CD4-positive, alpha-beta T cell treated with Interleukin-10 for 1 hour (primary cell): ENCODE data around the gene TAF13.
A peak's percentile ranks its signal among the peaks of the same experiment; 100 is the strongest.
"Not testable (repeated sequence)": the region's sequence is repeated elsewhere in the genome, so short reads cannot be mapped to it uniquely, and the experiment has no call there.

Experiments used
- DNase-seq: peaks from one replicate; pipeline ENCODE4 v3.0.0-alpha.2; 2020

The TAF13 gene

DNA sequence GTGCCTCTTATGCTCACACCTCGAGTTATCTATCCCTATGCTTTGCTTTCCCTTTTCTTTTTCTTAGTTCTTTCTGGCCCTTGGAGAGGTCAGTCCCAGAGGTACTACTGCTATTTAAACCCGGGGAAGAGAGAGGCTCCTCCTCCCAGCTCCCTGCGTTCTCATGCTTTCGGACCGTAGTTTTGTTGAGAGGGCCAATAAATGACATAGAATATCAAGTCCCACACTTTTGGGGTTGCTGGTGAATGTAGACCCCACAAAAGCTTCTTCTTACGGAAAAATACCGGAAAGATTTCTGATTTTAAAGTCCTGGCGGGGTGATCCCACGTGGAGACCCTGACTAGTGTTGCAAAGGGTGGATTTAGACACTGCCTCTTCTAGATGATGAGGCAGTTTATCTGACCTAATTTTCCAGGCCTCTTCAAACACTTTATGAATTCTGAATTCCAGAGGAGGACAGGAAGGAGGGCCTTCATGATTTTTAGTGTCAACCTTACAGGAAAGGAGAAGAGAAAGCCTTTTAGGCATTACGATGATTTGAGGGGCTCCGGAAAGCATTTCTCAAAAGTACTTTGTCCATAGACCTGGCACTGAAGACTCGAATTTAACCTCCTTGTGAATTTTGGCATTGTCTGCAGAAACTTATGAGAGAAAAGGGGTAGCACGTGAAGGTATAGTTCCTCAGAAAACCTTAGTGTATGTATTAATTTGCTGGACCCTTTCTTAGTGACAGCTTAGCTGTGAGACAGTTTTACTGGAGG, 15.5 kb upstream of the TAF13 start:
- DNase-seq = no peak

DNA sequence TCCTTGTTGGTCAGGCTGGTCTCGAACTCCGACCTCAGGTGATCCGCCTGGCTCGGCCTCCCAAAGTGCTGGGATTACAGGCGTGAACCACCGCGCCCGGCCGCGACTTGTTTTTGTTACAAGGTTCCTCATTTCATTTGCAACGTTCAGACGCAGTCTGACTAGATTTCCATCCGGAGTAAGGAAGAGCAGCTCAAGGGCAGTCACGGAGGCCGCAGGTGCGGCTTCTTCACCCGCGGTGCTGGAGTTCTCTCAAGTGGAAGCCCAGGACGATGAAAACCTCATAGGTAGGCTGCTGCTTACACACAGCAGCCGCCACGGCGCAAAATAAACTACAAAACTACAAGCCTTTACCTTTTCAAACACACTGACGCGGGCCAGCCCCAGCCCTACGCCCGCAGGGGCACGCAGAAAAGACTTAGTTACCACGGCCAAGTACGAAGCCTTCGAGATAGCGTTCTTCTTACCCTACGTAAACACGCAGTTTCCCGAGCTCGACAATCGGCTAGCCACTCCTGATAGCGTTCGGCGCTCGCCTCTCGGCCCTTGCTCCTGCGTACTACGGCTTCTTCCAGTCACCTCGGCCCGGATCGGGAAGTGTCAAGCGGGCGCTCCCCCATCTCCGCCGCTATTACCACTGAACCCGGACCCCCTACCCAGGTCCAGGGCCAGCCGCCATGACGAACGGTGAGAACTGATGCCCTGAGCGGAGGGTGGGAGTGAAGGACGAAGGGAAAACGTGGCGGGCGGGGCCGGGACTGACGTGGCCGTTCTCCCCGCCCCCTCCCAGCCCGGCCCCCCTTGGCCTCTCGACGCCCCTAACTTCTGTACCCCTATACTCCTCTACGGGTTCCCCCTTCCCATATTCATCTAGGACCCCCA, 14.6 kb upstream of the TAF13 start, which contains the start of gene TMEM167B:
TSS of gene TMEM167B (plus strand) at position 569 of the 882 bp plus-strand sequence. CDS start at position 678, 109 bp downstream.
- peak; percentile 90 for DNase-seq

DNA sequence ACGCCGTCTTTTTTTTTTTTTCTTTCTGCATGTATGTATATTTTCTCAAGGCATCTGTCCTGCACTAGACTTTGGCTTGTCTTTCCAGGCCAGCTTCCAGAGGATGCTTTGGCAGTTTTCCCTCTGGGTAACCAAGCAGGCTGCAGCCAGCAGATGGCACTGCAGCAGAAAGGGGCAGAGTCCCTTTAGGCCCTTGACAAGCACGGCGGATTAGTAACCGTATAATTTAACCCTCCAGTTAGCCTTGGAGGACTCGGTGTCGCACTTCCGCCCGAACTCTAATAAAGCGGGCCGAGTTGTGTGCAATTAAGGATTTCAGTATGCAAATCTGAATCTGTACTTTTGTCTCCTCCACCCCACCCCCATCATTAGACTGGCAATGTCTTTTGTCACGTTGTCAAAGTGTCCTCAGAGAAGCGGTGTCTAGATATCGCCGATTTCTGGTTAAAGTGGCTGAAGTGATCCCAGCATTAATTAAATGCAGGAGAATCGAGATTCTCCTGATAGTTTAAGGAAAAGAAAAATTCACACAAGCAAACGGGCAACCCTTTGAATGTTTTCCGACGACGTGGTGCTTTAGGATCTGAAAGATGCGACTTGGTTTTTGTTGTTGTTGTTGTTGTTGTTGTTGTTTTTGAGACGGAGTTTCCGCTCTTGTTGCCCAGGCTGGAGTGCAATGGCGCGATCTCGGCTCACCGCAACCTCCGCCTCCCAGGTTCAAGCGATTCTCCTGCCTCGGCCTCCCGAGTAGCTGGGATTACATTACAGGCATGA, 13.6 kb upstream of the TAF13 start:
- DNase-seq = peak; percentile 52

DNA sequence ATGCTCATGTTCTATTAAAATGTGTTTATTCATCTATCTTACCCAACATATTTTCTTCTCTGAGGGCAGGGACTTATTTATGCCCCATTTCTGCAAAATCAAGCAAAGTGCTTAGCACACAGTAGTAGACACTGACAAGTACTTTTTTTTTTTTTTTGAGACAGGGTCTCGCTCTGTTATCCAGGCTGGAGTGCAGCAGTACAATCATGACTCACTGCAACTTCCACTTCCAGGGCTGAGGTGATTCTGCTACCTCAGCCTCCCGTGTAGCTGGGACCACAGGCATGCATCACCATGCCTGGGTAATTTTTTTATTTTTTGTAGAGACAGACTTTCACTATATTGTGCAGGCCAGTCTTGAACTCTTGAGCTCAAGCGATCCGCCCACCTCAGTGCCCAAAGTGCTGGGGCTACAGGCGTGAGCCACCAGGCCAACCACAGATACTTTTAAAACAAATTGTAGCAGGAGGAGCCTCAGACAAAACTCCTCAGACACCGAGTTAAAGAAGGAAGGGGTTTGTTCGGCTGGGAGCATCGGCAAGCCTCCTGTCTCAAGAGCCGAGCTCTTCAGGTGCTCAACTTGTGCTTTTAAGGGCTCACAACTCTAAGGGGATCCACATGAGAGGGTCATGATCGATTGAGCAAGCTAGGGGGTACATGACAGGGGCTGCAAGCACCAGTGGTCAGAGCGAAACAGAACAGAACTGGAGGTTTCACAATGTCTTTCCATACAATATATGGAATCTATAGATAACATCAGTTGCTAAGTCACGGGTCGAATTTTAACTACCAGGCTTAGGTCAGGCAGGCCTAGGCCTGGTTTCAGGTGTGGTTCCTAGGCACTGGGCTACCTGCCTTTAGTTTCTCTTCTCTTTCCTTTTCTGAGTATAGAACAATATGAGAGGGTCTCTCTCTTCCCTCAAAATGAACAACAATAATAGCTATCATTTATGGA, 9.0 kb upstream of the TAF13 start:
- no peak for DNase-seq

DNA sequence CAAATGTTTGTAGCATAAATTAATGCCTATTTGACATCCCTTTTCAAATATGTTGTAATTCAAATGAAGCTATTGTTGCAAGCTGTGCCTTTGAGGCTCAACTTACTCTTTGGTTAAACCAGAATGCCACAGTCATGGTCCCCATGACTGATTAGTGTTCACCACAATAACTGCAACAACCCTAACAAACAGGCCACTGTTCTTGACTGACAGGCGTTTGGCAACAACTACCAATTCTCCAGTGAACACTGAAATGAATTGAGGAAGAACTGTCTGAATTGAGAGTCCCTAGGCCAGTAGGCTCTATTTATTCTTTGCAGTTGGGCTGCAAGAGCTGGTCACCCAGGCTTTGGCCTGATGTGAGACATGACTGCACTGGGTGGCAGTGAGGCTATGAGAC, 8.1 kb upstream of the TAF13 start:
- no peak for DNase-seq

DNA sequence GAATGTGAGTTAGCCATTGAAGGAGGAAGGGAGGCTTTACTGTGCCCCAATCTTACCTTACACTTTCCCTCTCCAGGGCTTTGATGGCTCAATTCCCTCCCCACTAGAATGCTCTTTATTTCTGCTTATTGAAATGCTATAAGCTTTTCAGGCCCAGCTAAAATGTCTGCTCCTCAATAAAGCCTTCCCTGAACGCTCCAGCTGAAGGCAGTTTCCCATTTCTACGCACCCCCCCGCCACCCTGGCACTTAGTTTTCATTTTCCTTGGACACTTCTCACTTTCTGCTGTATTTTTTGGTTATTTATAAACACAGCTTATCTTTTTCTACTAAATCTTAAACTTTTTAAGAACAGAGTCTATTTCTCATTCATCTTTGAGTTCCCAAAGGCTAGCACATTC, 7.7 kb upstream of the TAF13 start:
- DNase-seq = no peak

DNA sequence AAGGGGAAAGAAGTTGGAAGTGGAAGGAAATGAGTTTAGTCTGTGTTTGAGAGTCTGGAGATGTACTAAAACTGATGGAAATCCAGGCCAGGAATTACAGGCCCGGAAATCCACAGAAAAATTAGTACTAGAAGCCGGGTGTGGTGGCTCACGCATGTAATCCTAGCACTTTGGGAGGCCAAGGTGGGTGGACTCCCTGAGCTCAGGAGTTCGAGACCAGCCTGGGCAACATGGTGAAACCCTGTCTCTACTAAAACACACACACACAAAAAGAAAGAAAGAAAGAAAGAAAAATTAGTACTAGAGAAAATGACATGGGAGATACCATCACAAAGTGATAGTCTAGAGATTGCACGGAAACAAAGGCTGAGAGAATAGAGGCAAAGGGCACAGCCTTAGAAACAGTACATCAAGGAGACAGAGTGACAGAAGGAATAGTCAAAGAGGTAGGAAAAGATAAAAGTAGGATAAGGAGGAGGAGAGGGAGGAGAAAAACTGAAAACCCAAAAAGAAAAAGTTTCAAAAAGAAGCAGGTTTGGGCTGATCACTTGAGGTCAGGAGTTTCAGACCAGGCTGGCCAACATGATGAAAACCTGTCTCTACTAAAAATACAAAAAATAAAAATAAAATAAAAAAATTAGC, 4.8 kb upstream of the TAF13 start:
- no peak for DNase-seq

DNA sequence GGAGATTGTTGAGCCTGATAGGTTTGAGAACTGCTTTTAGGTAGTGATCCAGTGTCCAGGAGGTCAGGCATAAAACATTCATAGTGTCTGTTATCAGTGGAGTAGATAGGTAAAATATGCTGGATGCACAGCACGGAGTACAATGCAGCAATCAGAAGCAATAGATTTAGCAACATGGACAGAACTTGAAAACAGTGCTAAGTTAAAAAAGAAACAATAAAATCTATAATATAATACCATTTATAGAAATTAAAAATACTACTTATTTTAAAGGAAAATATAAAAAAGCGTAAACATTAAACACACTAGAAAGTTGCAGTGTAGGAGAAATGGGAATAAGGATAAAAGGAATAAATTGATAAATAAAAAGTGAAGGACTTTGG, 3.4 kb upstream of the TAF13 start:
- no peak for DNase-seq

DNA sequence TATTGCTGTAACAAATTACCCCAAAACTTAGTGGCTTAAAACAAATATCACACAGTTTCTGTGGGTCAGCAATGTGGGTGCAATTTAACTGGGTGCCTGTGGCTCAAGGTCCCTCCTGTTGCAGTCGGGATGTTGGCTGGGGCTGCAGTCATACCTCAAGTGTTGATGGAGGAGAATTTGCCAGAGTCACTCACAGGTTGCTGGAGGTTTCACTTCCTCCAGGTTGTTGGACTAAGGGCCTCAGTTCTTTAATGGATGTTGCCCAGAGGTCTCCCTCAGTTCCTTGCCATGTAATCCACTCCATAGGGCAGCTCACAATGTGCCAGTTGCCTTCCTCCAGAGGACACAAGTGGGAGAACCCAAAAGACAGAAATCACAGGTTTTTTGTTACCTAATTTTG, 2.5 kb upstream of the TAF13 start:
- DNase-seq = no peak

DNA sequence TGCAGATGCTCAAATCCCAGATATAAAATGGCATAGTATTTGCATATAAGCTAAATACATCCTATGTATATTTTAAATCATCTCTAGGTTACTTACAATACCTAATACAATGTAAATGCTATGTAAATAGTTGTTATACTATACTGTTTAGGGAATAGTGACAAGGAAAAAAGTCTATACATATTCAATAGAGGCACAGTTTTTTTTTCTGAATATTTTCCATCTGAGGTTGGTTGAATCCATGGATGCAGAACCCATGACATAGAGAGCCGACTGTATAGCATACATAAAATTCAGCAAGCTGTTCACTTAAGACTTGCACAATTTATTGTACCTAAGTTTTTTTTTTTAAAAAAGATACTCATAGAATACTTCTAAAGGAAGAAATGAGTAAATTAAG, 6.5 kb downstream of the TAF13 start:
- no peak for DNase-seq

DNA sequence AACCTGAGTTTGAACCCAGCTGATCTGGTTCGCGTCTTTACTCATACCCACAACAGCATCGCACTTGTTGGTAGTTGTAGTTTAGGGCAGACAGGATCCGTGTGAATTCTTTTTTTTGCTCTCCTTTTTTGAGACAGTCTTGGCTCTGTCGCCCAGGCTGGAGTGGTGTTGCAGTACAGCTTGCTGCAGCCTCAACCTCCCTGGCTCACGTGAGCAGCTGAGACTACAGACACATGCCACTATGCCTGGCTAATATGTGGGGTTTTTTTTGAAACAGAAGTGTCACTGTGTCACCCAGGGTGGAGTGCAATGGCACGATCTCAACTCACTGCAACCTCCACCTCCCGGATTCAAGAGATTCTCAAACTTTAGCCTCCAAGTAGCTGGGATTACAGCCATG, 7.9 kb downstream of the TAF13 start:
- DNase-seq = no peak

DNA sequence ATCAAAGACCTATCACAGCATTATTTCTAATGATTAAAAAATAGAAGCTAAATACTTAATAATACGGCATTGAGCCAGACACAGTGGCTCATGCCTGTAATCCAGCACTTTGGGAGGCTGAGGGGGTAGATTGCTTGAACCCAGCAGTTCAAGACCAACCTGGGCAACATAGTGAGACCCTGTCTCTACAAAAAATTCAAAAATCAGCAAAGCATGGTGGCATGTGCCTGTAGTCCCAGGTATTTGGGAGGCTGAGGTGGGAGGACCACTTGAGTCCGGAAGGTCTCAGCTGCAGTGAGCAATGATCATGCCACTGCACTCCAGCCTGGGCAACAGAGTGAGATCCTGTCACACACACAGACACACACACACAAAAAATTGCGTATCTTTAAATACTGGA, 10.7 kb downstream of the TAF13 start:
- DNase-seq = no peak

DNA sequence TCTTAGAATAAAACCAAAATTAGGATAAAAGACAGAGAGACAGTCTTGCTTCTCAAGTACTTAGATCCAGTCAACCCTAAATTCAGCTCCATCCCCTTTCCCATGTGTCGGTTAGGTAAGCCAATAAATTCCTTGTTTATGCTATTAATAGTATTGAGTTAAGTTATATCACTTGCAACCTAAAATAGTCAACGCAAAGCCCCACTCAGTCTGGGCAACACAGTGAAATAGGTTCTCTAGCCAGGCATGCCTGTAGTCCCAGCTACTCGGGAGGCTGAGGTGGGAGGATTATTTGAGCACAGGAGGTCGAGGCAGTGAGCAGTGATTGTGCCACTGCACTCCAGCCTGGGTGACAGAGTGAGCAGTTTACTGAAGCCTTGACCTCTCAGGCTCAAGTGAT, 14.6 kb downstream of the TAF13 start:
- DNase-seq = no peak

DNA sequence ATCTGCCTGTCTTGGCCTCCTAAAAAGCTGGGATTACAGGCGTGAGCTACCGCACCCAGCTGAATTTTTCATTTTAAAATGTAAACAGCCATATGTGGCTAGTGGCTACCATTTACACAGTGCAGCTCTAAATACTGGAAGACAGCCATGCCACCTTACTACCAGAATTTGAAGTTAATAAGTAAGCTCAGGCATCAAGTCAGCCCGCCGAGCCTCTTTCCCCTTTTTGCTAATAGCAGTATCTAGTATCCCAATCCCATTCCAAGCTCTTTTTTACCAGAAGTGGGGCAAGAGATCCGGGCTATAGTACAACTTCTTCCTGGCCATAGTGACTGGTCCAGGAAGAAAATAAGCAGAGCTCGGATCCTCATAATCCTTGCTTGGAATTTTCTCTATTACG, 15.1 kb downstream of the TAF13 start:
- no peak for DNase-seq

DNA sequence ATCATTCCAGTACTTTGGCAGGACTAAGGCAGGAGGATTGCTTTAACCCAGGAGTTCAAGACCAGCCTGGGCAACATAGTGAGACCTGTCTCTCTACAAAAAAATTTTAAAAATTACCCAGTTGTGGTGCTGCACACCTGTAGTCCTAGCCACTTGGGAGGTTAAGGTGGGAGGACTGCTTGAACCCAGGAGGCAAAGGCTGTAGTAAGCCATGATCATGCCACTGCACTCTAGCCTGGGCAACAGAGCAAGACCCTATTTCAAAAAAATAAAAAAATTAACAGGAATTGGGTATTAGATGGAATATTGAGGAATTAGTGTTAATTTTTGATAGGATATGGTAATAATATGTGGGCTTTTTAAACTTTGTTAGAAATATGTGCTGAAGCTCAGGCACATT, 16.8 kb downstream of the TAF13 start:
- DNase-seq = no peak

DNA sequence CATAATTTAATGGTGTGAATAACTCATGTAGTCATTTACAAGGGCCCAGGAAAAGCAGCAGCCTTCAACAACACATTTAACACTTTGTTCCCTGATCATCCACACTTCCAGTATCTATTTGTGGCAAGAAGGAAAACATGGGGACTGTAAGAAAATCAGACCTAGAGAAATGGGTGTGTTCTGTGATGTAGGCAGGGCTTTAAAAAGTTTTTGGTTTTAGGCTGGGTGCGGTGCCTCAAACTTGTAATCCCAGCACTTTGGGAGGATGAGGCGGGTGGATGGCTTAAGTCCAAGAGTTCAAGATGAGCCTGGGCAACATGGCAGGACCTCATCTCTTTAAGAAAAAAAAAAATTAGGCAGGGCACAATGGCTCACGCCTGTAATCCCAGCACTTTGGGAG, 19.7 kb downstream of the TAF13 start:
- no peak for DNase-seq

DNA sequence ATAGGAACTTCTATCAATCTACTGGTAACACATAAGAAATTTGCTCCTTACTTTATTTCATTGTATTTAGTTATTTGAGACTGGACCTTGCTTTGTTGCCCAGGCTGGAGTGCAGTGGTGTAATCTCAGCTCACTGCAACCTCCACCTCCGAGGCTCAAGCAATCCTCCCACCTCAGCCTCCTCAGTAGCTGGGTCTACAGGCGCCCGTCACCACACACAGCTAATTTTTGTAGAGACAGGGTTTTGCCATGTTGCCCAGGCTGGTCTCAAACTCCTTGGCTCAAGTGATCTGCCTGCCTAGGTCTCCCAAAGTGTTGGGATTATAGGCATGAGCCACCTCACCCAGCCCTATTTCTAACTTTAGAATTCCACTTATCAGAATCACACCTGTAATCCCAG, 23.7 kb downstream of the TAF13 start:
- not testable (repeated sequence) for DNase-seq

DNA sequence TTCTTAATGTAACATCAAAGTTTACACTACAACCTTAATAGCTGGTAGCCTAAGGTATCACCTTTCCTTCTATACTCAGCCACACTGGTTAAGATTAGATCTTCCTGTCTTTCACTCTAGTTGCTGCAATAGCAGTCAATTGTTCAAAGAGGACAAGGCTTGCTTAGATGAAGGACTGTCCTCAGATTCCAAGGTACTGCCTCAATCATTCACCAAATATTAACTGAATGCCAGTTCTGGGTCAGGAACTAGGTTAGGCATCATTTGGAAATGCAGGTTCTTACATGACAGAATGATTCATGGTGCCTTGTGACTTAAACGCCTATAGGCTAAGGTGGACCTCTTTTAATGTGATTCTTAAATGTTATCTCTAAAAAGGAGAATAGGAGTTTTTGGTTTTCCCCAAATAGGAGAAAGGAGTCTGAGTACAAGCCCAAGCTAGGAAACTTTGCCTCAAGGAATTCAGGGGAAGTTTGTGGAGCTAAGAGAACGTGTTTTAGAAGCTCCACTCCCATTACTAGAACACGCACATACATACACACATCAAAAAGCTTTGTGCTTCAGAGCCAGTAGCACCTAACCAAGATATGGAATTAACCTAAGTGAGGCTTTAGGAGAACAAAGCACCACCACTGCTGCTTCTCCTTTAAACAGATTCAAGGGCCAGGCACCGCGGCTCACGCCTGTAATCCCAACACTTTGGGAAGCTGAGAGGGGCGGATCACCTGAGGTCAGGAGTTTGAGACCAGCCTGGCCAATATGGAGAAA, 25.4 kb downstream of the TAF13 start:
- no peak for DNase-seq

DNA sequence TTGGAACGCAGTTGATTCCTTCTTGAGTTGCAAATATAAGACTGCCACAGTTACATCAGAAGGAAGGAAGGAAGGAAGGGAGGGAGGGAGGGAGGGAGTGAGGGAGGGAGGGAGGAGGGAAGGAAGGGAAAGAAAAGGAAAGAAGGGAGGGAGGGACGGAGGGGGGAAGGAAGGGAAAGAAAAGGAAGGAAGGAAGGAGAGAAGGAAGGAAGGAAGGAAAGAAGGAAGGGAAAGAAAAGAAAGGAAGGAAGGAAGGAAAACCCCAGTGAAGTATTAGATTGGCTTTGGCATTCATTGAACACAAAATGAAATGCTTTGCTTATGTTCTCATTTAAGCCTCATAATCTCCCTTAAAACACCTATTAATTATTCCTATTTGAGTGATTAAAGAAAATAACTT, 27.5 kb downstream of the TAF13 start:
- DNase-seq = no peak

DNA sequence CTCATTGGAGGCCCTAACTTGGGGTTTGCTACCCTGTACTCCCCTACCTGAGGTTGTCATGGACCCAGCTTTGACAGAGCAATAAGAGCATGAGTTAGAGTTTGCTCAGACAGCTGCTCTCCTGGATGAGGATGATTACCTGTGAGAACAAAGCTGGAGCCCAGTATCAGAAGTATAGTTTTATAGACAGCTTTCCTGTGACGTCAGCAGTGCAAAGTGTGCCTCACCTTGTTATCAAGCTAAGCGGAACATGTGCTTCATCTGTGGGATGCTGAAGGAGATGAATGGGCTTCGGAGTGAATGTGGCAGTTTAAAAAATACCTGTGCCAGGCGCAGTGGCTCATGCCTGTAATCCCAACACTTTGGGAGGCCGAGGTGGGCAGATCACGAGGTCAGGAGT, 28.5 kb downstream of the TAF13 start:
- no peak for DNase-seq

DNA sequence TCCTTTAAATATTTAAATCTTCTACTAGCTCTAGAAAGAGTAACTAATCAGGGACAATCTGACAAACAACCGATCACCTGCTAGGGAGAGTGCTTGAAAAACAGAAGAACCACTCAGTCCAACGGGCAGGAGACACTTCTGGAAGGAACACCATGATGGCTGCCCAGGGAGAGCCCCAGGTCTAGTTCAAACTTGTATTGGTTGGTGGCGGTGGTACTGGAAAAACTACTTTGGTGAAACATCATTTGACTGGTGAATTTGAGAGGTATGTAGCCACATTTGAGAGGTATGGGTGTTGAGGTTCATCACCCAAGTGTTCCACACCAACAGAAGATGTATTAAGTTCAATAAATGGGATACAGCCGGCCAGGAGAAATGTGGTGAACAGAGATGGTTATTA, 29.1 kb downstream of the TAF13 start:
- no peak for DNase-seq
